ENCODE measurements around the gene TRPM6.

- no peak for TF ChIP-seq CTCF (IDR thresholded peaks at IDR 0.05)
- no peak for TF ChIP-seq POLR2A (IDR thresholded peaks at IDR 0.05)
These were observed 49.4 kb downstream of the TRPM6 start for GRCh38 chr9:74838351-74838750.

Data from vagina (tissue), 2 donors.